Measurements from ENCODE around the gene FBRSL1.
A peak's percentile ranks its signal among the peaks of the same experiment; 100 is the strongest.

Gene FBRSL1

GRCh38 chr12:132487311-132487741, 2.6 kb upstream of the FBRSL1 start:
- peaks cover 31% of the 10 kb centered on the region for H3K27me3 ChIP-seq (replicated peaks; ENCODE audit: insufficient read depth, low read length)
- H3K27ac ChIP-seq (ENCODE audit: low read length): no peak overlapping the region
- TF ChIP-seq EZH2phosphoT487 (IDR thresholded peaks at IDR 0.05; ENCODE audit: low read length): no peak
- TF ChIP-seq, protein P1, sequence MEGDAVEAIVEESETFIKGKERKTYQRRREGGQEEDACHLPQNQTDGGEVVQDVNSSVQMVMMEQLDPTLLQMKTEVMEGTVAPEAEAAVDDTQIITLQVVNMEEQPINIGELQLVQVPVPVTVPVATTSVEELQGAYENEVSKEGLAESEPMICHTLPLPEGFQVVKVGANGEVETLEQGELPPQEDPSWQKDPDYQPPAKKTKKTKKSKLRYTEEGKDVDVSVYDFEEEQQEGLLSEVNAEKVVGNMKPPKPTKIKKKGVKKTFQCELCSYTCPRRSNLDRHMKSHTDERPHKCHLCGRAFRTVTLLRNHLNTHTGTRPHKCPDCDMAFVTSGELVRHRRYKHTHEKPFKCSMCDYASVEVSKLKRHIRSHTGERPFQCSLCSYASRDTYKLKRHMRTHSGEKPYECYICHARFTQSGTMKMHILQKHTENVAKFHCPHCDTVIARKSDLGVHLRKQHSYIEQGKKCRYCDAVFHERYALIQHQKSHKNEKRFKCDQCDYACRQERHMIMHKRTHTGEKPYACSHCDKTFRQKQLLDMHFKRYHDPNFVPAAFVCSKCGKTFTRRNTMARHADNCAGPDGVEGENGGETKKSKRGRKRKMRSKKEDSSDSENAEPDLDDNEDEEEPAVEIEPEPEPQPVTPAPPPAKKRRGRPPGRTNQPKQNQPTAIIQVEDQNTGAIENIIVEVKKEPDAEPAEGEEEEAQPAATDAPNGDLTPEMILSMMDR (IDR thresholded peaks at IDR 0.05; ENCODE audit: low read length): no peak
- TF ChIP-seq EZH2 (optimal IDR thresholded peaks at IDR 0.05; ENCODE audit: low read depth, low read length): no peak
- H3K36me3 ChIP-seq (replicated peaks; ENCODE audit: insufficient read depth, low read length): no peaks in the 10 kb centered on the region
- H3F3A ChIP-seq (ENCODE audit: insufficient read depth, low read length): no peaks in the 10 kb centered on the region
- no peaks in the 10 kb centered on the region for H3K9me2 ChIP-seq (replicated peaks; ENCODE audit: insufficient read depth, low read length)
- peaks cover 17% of the 10 kb centered on the region for H3K79me2 ChIP-seq (ENCODE audit: low read length)
- H3K4me2 ChIP-seq (ENCODE audit: low read depth, low read length): no peak overlapping the region
- no peaks in the 10 kb centered on the region for H4K20me1 ChIP-seq (ENCODE audit: insufficient read depth, low read length)
- no peak for DNase-seq
- no peak overlapping the region for H3K4me3 ChIP-seq (ENCODE audit: low read length)
- no peak overlapping the region for H3K9ac ChIP-seq (ENCODE audit: low read length)
- no peaks in the 10 kb centered on the region for H3K9me3 ChIP-seq (replicated peaks; ENCODE audit: insufficient read depth, low read length)
- H3K4me1 ChIP-seq (ENCODE audit: low read length): peaks cover 7% of the 10 kb centered on the region; the same call in 1 of the 2 replicates
- H2AFZ ChIP-seq (ENCODE audit: low read length): no peak overlapping the region

GRCh38 chr12:132488127-132489077, 1.5 kb upstream of the FBRSL1 start:
- Histone ChIP-seq H3K9me2 (replicated peaks; ENCODE audit: insufficient read depth, low read length) (no peaks in the 10 kb centered on the region), H2AFZ (ENCODE audit: low read length) (no peak overlapping the region), H3K79me2 (ENCODE audit: low read length) (peaks cover 28% of the 10 kb centered on the region), H3F3A (ENCODE audit: insufficient read depth, low read length) (no peaks in the 10 kb centered on the region), H4K20me1 (ENCODE audit: insufficient read depth, low read length) (no peaks in the 10 kb centered on the region), H3K9me3 (replicated peaks; ENCODE audit: insufficient read depth, low read length) (no peaks in the 10 kb centered on the region), H3K27me3 (replicated peaks; ENCODE audit: insufficient read depth, low read length) (peaks cover 22% of the 10 kb centered on the region), H3K4me3 (ENCODE audit: low read length) (no peak overlapping the region), H3K4me2 (ENCODE audit: low read depth, low read length) (peak overlapping the region; percentile 63; the same call in 1 of the 2 replicates), H3K4me1 (ENCODE audit: low read length) (peaks cover 7% of the 10 kb centered on the region; the same call in 1 of the 2 replicates), H3K9ac (ENCODE audit: low read length) (no peak overlapping the region), H3K36me3 (replicated peaks; ENCODE audit: insufficient read depth, low read length) (no peaks in the 10 kb centered on the region), H3K27ac (ENCODE audit: low read length) (no peak overlapping the region)
- DNase-seq: no peak
- TF ChIP-seq, protein P1 (IDR thresholded peaks at IDR 0.05; ENCODE audit: low read length): no peak
- TF ChIP-seq EZH2phosphoT487 (IDR thresholded peaks at IDR 0.05; ENCODE audit: low read length): no peak
- no peak for TF ChIP-seq EZH2 (optimal IDR thresholded peaks at IDR 0.05; ENCODE audit: low read depth, low read length)

DNA sequence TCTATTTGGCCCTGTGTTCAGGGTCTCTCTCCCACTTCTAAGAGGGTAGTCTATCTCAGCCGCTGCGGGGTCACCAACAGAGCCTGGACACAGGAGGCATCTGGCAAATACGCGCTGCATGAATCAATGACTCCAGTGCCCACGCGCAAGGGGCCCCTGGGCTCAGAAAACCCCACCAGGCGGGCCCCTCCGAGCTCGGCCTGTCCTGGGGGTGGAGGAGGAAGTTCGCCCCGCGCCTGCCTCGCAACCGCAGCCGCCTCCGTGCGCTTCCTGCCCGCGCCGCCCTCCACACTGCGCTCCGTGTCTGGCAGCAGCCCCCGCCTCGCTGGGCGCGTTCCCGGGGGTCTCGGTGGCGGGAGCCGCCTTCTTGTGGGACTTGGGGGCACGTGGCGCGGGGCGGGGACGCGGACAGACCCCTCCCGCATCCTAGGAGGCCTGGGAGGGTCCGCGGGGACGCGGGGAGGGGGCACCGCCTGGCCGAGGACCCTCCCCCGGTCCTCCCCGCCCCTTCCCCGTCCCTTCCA, 811 bp upstream of the FBRSL1 start:
- Histone ChIP-seq H3K27ac (ENCODE audit: low read length) (no peak overlapping the region), H3K9me3 (replicated peaks; ENCODE audit: insufficient read depth, low read length) (no peaks in the 10 kb centered on the region), H3K4me2 (ENCODE audit: low read depth, low read length) (peak overlapping the region; percentile 63), H2AFZ (ENCODE audit: low read length) (no peak overlapping the region), H3K36me3 (replicated peaks; ENCODE audit: insufficient read depth, low read length) (no peaks in the 10 kb centered on the region), H3K27me3 (replicated peaks; ENCODE audit: insufficient read depth, low read length) (peaks cover 17% of the 10 kb centered on the region), H3K4me3 (ENCODE audit: low read length) (peak overlapping the region; percentile 50), H4K20me1 (ENCODE audit: insufficient read depth, low read length) (no peaks in the 10 kb centered on the region), H3K4me1 (ENCODE audit: low read length) (peaks cover 7% of the 10 kb centered on the region; the same call in 1 of the 2 replicates), H3F3A (ENCODE audit: insufficient read depth, low read length) (no peaks in the 10 kb centered on the region), H3K9ac (ENCODE audit: low read length) (no peak overlapping the region), H3K9me2 (replicated peaks; ENCODE audit: insufficient read depth, low read length) (no peaks in the 10 kb centered on the region), H3K79me2 (ENCODE audit: low read length) (peaks cover 35% of the 10 kb centered on the region)
- TF ChIP-seq EZH2phosphoT487 (IDR thresholded peaks at IDR 0.05; ENCODE audit: low read length) (no peak), EZH2 (optimal IDR thresholded peaks at IDR 0.05; ENCODE audit: low read depth, low read length) (no peak)
- TF ChIP-seq, protein P1 (IDR thresholded peaks at IDR 0.05; ENCODE audit: low read length): no peak
- DNase-seq: no peak
